HEK293 (cell line): ENCODE measurements around the gene TWIST2.

ENCODE experiments used
- CTCF ChIA-PET: fragments of 350-600 bp; formaldehyde crosslinking; extraction: SDS; loops from one replicate; lab custom pipeline; 2021; ENCODE audit warnings: antibody characterized with exemption; lab: Yijun Ruan, JAX
- POLR2A ChIA-PET: fragments of 300-600 bp; formaldehyde crosslinking; extraction: SDS; loops from one replicate; lab custom pipeline; 2020; ENCODE audit warnings: antibody characterized with exemption, inconsistent platforms; lab: Yijun Ruan, JAX
- H3K27ac ChIP-seq: fragments of 200-500 bp; sonication (Bioruptor generic); 2 replicates; pipeline ENCODE4 v1.5.1; 2014; ENCODE audit warnings: low read depth, low read length, control low read depth, inconsistent platforms; ENCODE audit errors: extremely low read depth
- H3K36me3 ChIP-seq, 2 experiments: fragments of 200-500 bp in 1 of 2; sonication (Bioruptor generic) in 1 of 2; 1 replicate in 1 of 2; 2 replicates in 1 of 2; pipeline ENCODE4 v1.5.1; 2014 to 2017; ENCODE audit warnings: inconsistent platforms in 2 of 2, low read length in 2 of 2; ENCODE audit not compliant: control insufficient read depth in 2 of 2, insufficient read depth in 1 of 2
- H3K4me1 ChIP-seq: fragments of 200-500 bp; sonication (Bioruptor generic); 2 replicates; pipeline ENCODE4 v1.5.1; 2014; ENCODE audit warnings: mild to moderate bottlenecking, low read length, inconsistent platforms; ENCODE audit not compliant: control insufficient read depth, insufficient read depth
- H3K4me3 ChIP-seq: 2 replicates; pipeline ENCODE4 v1.5.1; 2011; ENCODE audit warnings: low read depth, mild to moderate bottlenecking, control low read depth, low read length, moderate library complexity
- H3K9me3 ChIP-seq: fragments of 200-500 bp; sonication (Bioruptor generic); 2 replicates; pipeline ENCODE4 v1.5.1; 2014; ENCODE audit warnings: low read depth, low read length, inconsistent platforms; ENCODE audit not compliant: control insufficient read depth, insufficient read depth
- GLIS2 ChIP-seq: fragments of 450-650 bp; formaldehyde crosslinking; IDR thresholded peaks from 2 replicates; pipeline ENCODE4 v1.5.1; 2016; ENCODE audit warnings: missing biosample characterization, missing genetic modification characterization
- HOXD13 ChIP-seq: sonication (generic); formaldehyde crosslinking; IDR thresholded peaks from 2 replicates; pipeline ENCODE4 v1.8.0; 2022; ENCODE audit warnings: missing genetic modification reagents, borderline replicate concordance
- MEIS1 ChIP-seq: sonication (generic); formaldehyde crosslinking; IDR thresholded peaks from 2 replicates; pipeline ENCODE4 v1.8.1; 2022; ENCODE audit warnings: missing genetic modification reagents, mild to moderate bottlenecking, borderline replicate concordance
- MZF1 ChIP-seq: fragments of 450-650 bp; formaldehyde crosslinking; IDR thresholded peaks from 2 replicates; pipeline ENCODE4 v1.5.1; 2017; ENCODE audit warnings: missing biosample characterization, missing genetic modification characterization, borderline replicate concordance
- OVOL3 ChIP-seq: fragments of 450-650 bp; formaldehyde crosslinking; IDR thresholded peaks from 2 replicates; pipeline ENCODE4 v1.5.1; 2016; ENCODE audit warnings: missing biosample characterization, missing genetic modification characterization
- YY1 ChIP-seq: fragments of 450-650 bp; formaldehyde crosslinking; IDR thresholded peaks from 2 replicates; pipeline ENCODE4 v1.5.1; 2018; ENCODE audit warnings: missing biosample characterization, missing genetic modification characterization
- ZBTB20 ChIP-seq: fragments of 450-650 bp; formaldehyde crosslinking; IDR thresholded peaks from 2 replicates; pipeline ENCODE4 v1.5.1; 2016; ENCODE audit warnings: missing biosample characterization, missing genetic modification characterization
- ZFHX2 ChIP-seq: fragments of 450-650 bp; formaldehyde crosslinking; conservative IDR thresholded peaks from 2 replicates; pipeline ENCODE4 v1.5.1; 2016; ENCODE audit warnings: missing biosample characterization, missing genetic modification characterization
- ZFP3 ChIP-seq: fragments of 450-650 bp; formaldehyde crosslinking; IDR thresholded peaks from 2 replicates; pipeline ENCODE4 v1.5.1; 2016; ENCODE audit warnings: low read depth, missing biosample characterization, missing genetic modification characterization
- ZNF132 ChIP-seq: fragments of 450-650 bp; formaldehyde crosslinking; IDR thresholded peaks from 2 replicates; pipeline ENCODE4 v1.5.1; 2017; ENCODE audit warnings: missing biosample characterization, missing genetic modification characterization, borderline replicate concordance
- ZNF211 ChIP-seq: fragments of 450-650 bp; formaldehyde crosslinking; IDR thresholded peaks from 2 replicates; pipeline ENCODE4 v1.5.1; 2016; ENCODE audit warnings: low read depth, missing biosample characterization, missing genetic modification characterization
- ZNF248 ChIP-seq: fragments of 450-650 bp; formaldehyde crosslinking; IDR thresholded peaks from 2 replicates; pipeline ENCODE4 v1.5.1; 2017; ENCODE audit warnings: missing biosample characterization, missing genetic modification characterization
- ZNF37A ChIP-seq: fragments of 450-650 bp; IDR thresholded peaks from 2 replicates; pipeline ENCODE4 v1.5.1; 2018; ENCODE audit warnings: missing biosample characterization, missing genetic modification characterization
- ZNF391 ChIP-seq: fragments of 450-650 bp; formaldehyde crosslinking; IDR thresholded peaks from 2 replicates; pipeline ENCODE4 v1.5.1; 2016; ENCODE audit warnings: low read depth, missing biosample characterization, missing genetic modification characterization, borderline replicate concordance
- ZNF416 ChIP-seq: fragments of 450-650 bp; formaldehyde crosslinking; IDR thresholded peaks from 2 replicates; pipeline ENCODE4 v1.5.1; 2016; ENCODE audit warnings: missing biosample characterization, missing genetic modification characterization
- ZNF521 ChIP-seq: fragments of 450-650 bp; formaldehyde crosslinking; IDR thresholded peaks from 2 replicates; pipeline ENCODE4 v1.5.1; 2017; ENCODE audit warnings: missing biosample characterization, mild to moderate bottlenecking, missing genetic modification characterization
- ZNF548 ChIP-seq: fragments of 450-650 bp; formaldehyde crosslinking; IDR thresholded peaks from 2 replicates; pipeline ENCODE4 v1.5.1; 2016; ENCODE audit warnings: missing biosample characterization, missing genetic modification characterization
- ZNF621 ChIP-seq: fragments of 450-650 bp; formaldehyde crosslinking; IDR thresholded peaks from 2 replicates; pipeline ENCODE4 v1.5.1; 2017; ENCODE audit warnings: missing biosample characterization, missing genetic modification characterization
- ZNF623 ChIP-seq: fragments of 450-650 bp; formaldehyde crosslinking; IDR thresholded peaks from 2 replicates; pipeline ENCODE4 v1.5.1; 2016; ENCODE audit warnings: missing biosample characterization, missing genetic modification characterization
- ZNF624 ChIP-seq: fragments of 450-650 bp; formaldehyde crosslinking; IDR thresholded peaks from 2 replicates; pipeline ENCODE4 v1.5.1; 2017; ENCODE audit warnings: missing biosample characterization, missing genetic modification characterization
- TF ChIP-seq, protein P1 (sequence below): fragments of 450-650 bp; formaldehyde crosslinking; IDR thresholded peaks from 2 replicates; pipeline ENCODE4 v1.5.1; 2016; ENCODE audit warnings: missing biosample characterization, missing genetic modification characterization
- TF ChIP-seq, protein P2 (sequence below): fragments of 450-650 bp; formaldehyde crosslinking; IDR thresholded peaks from 2 replicates; pipeline ENCODE4 v1.5.1; 2017; ENCODE audit warnings: missing biosample characterization, missing genetic modification characterization
- TF ChIP-seq, protein P3 (sequence below): fragments of 450-650 bp; formaldehyde crosslinking; IDR thresholded peaks from 2 replicates; pipeline ENCODE4 v1.5.1; 2016; ENCODE audit warnings: missing biosample characterization, missing genetic modification characterization
- TF ChIP-seq, protein P4 (sequence below): fragments of 450-650 bp; formaldehyde crosslinking; optimal IDR thresholded peaks from 2 replicates; pipeline ENCODE3; 2016; ENCODE audit warnings: missing biosample characterization, mild to moderate bottlenecking, missing genetic modification characterization
- TF ChIP-seq, protein P5 (sequence below): fragments of 450-650 bp; formaldehyde crosslinking; conservative IDR thresholded peaks from 2 replicates; pipeline ENCODE4 v1.5.1; 2016; ENCODE audit warnings: low read depth, missing biosample characterization, missing genetic modification characterization

TWIST2 gene

DNA sequence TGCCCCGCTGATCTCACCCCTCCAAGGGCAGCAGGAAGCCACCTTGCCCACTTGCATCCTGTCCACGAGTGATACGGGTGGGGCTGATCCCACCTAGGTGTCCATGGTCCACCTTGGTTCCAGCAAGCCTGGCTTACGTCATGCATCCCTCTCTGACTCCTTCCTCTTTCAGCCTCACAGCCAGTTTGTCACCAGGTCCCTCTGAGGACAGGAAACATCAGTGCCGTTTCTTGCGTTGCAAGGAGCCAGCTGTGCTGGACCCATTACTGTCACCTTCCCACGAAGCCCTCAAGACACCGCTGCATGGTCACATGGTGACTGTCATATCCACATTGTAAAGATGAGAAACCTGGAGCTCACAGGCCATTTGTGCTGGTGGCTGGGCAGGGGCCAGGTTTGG lies 34.8 kb upstream of the TWIST2 start:
- Histone ChIP-seq H3K4me3 (no peak overlapping the region), H3K4me1 (no peaks in the 10 kb centered on the region)
- TF ChIP-seq ZBTB20 (tag by site-specific recombination) = no peak
- TF ChIP-seq, protein P1, sequence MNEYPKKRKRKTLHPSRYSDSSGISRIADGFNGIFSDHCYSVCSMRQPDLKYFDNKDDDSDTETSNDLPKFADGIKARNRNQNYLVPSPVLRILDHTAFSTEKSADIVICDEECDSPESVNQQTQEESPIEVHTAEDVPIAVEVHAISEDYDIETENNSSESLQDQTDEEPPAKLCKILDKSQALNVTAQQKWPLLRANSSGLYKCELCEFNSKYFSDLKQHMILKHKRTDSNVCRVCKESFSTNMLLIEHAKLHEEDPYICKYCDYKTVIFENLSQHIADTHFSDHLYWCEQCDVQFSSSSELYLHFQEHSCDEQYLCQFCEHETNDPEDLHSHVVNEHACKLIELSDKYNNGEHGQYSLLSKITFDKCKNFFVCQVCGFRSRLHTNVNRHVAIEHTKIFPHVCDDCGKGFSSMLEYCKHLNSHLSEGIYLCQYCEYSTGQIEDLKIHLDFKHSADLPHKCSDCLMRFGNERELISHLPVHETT (tag by site-specific recombination) = no peak
- TF ChIP-seq, protein P2, sequence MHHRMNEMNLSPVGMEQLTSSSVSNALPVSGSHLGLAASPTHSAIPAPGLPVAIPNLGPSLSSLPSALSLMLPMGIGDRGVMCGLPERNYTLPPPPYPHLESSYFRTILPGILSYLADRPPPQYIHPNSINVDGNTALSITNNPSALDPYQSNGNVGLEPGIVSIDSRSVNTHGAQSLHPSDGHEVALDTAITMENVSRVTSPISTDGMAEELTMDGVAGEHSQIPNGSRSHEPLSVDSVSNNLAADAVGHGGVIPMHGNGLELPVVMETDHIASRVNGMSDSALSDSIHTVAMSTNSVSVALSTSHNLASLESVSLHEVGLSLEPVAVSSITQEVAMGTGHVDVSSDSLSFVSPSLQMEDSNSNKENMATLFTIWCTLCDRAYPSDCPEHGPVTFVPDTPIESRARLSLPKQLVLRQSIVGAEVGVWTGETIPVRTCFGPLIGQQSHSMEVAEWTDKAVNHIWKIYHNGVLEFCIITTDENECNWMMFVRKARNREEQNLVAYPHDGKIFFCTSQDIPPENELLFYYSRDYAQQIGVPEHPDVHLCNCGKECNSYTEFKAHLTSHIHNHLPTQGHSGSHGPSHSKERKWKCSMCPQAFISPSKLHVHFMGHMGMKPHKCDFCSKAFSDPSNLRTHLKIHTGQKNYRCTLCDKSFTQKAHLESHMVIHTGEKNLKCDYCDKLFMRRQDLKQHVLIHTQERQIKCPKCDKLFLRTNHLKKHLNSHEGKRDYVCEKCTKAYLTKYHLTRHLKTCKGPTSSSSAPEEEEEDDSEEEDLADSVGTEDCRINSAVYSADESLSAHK (tag by site-specific recombination) = no peak
- TF ChIP-seq MZF1 (tag by site-specific recombination) = no peak
- TF ChIP-seq GLIS2 (tag by site-specific recombination) = no peak
- no peak for TF ChIP-seq ZNF521 (tag by site-specific recombination)
- no peak for TF ChIP-seq ZNF37A (tag by site-specific recombination)
- no peak for TF ChIP-seq ZFP3 (tag by site-specific recombination)
- TF ChIP-seq, protein P3, sequence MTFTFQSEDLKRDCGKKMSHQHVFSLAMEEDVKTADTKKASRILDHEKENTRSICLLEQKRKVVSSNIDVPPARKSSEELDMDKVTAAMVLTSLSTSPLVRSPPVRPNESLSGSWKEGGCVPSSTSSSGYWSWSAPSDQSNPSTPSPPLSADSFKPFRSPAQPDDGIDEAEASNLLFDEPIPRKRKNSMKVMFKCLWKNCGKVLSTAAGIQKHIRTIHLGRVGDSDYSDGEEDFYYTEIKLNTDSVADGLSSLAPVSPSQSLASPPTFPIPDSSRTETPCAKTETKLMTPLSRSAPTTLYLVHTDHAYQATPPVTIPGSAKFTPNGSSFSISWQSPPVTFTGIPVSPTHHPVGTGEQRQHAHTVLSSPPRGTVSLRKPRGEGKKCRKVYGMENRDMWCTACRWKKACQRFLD = no peak
- no peak for TF ChIP-seq ZNF548
- no peak for TF ChIP-seq ZNF248 (tag by site-specific recombination)
- TF ChIP-seq HOXD13 (CRISPR knock-in tag) = no peak
- no peak for TF ChIP-seq ZNF132 (tag by site-specific recombination)
- no peak for TF ChIP-seq ZNF621 (tag by site-specific recombination)
- TF ChIP-seq ZNF416 (tag by site-specific recombination) = no peak
- TF ChIP-seq ZNF211 = no peak
- no peak for TF ChIP-seq YY1 (tag by site-specific recombination)
- TF ChIP-seq, all 188 proteins: peak for 0
- Histone ChIP-seq H3K9me3 (no peaks in the 10 kb centered on the region; the same call in 1 of the 2 replicates), H3K36me3 (no peaks in the 10 kb centered on the region), H3K27ac (no peak overlapping the region)
- ChIA-PET POLR2A (no interaction called here), CTCF (interaction anchor here (1.4 kb wide), 1 partner anchor 28 kb away, joined by 3 read pairs; no protein-coding TSS in a partner anchor)

DNA sequence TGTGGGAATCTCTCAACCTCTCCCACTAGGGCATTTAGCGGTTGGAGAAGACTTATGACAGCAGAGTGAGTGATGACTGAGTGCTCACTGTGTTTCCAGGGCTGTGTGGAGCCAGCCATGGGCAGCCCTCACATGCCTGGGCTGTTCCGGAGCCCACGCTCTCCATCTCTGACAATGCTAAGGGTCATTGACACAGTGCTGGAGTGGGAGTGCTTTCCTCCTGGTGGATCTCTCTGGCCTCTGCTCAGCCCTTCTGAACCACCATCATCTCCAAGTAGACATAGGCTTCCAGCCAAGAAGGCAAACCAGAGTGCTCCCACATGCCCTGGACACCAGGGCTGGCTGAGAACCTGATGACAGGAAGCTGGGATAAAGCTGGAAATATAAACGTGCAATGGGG lies 33.1 kb upstream of the TWIST2 start:
- POLR2A ChIA-PET = no interaction called here
- Histone ChIP-seq H3K9me3 (no peaks in the 10 kb centered on the region), H3K4me1 (no peaks in the 10 kb centered on the region), H3K4me3 (no peak overlapping the region), H3K27ac (no peak overlapping the region), H3K36me3 (no peaks in the 10 kb centered on the region)
- CTCF ChIA-PET = no interaction called here
- TF ChIP-seq, protein P4, sequence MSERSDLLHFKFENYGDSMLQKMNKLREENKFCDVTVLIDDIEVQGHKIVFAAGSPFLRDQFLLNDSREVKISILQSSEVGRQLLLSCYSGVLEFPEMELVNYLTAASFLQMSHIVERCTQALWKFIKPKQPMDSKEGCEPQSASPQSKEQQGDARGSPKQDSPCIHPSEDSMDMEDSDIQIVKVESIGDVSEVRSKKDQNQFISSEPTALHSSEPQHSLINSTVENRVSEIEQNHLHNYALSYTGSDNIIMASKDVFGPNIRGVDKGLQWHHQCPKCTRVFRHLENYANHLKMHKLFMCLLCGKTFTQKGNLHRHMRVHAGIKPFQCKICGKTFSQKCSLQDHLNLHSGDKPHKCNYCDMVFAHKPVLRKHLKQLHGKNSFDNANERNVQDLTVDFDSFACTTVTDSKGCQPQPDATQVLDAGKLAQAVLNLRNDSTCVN (tag by site-specific recombination) = no peak
- no peak for TF ChIP-seq ZNF391 (tag by site-specific recombination)
- no peak for TF ChIP-seq ZNF623 (tag by site-specific recombination)
- no peak for TF ChIP-seq ZNF624
- TF ChIP-seq, protein P5, sequence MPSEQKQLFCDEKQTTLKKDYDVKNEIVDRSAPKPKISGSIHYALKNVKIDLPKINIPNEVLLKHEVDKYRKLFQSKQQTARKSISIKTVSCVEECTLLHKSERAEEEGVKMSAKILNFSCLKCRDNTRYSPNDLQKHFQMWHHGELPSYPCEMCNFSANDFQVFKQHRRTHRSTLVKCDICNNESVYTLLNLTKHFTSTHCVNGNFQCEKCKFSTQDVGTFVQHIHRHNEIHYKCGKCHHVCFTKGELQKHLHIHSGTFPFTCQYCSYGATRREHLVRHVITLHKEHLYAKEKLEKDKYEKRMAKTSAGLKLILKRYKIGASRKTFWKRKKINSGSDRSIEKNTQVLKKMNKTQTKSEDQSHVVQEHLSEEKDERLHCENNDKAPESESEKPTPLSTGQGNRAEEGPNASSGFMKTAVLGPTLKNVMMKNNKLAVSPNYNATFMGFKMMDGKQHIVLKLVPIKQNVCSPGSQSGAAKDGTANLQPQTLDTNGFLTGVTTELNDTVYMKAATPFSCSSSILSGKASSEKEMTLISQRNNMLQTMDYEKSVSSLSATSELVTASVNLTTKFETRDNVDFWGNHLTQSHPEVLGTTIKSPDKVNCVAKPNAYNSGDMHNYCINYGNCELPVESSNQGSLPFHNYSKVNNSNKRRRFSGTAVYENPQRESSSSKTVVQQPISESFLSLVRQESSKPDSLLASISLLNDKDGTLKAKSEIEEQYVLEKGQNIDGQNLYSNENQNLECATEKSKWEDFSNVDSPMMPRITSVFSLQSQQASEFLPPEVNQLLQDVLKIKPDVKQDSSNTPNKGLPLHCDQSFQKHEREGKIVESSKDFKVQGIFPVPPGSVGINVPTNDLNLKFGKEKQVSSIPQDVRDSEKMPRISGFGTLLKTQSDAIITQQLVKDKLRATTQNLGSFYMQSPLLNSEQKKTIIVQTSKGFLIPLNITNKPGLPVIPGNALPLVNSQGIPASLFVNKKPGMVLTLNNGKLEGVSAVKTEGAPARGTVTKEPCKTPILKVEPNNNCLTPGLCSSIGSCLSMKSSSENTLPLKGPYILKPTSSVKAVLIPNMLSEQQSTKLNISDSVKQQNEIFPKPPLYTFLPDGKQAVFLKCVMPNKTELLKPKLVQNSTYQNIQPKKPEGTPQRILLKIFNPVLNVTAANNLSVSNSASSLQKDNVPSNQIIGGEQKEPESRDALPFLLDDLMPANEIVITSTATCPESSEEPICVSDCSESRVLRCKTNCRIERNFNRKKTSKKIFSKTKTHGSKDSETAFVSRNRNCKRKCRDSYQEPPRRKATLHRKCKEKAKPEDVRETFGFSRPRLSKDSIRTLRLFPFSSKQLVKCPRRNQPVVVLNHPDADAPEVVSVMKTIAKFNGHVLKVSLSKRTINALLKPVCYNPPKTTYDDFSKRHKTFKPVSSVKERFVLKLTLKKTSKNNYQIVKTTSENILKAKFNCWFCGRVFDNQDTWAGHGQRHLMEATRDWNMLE (tag by site-specific recombination) = no peak
- TF ChIP-seq ZFHX2 (tag by site-specific recombination) = no peak
- TF ChIP-seq MEIS1 (CRISPR knock-in tag) = no peak
- TF ChIP-seq OVOL3 (tag by site-specific recombination) = no peak
